GM19328 (cell line): ENCODE data around the gene LRRC37A3.
"Not testable (repeated sequence)": the region's sequence is repeated elsewhere in the genome, so short reads cannot be mapped to it uniquely, and the experiment has no call there.

Experiments used
- ATAC-seq: cut with Tn5 transposase; IDR thresholded peaks from one replicate; pipeline ENCODE4 v1.9.1; 2021; ENCODE audit warnings: mild to moderate bottlenecking, moderate library complexity; ENCODE audit not compliant: unreplicated experiment

The LRRC37A3 gene

DNA sequence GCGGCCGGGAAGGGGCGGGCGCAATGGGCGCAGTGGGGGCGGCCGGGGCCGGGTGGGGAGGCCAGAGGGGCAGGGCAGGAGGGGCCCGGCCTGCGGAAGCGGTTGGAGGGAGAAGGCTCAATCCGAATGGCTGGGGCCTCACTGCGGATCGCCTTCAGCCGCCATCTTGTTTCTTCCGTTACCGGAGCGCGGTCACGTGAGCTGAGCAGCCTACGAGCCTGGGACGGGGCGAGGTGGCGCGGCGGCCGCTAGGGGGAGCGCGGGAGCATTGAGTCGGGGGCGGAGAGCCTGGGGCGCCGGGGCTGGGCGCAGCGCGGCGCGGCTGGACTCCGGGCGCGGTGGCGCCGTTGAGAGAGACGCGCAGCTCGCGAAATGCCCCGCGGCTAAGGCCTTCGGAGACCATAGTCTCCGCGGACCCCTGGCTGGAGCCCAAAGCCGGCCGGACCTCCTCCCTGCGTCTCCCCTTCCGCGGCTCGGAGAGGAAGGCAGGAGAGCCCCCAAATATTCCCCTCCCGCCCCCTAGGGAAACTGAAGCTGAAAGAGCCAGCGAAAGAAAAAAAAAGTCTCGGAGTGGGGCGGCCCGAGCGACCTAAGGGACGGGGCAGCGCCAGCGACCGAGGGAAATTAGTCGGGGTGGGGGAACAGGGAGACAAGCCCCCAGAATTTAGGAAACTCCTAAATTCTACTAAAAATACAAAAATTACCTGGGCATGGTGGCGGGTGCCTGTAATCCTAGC, at the start of gene LRRC37A3:
LRRC37A3 (minus strand) TSS at position 190 of the 737 bp plus-strand sequence. CDS start 22,221 bp downstream, outside the sequence.
- peak; percentile 93 for ATAC-seq

DNA sequence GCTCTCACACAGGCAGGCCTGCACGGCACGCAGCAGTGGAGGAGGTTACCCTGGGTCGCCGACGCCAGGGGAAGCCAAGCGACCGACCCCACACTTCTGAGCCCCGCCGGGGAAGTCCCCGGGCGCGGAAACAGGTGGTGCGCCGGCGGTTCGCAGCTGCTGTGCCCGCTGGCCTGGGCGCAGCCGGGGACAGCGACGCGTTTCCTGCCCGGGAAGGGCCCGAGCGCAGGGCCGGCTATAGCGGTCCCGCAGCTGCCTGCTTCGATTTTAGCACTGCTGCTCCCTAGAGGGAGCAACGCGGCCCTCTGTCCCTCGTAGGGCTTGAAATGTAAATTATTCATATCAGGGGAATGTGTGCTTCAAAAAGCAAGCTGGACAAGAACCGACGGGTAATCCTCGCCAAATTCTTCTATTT, 46.6 kb upstream of the LRRC37A3 start:
- ATAC-seq: peak; percentile 90

GRCh38 chr17:64965256-64965872, 46.1 kb upstream of the LRRC37A3 start:
- ATAC-seq: not testable (repeated sequence)

DNA sequence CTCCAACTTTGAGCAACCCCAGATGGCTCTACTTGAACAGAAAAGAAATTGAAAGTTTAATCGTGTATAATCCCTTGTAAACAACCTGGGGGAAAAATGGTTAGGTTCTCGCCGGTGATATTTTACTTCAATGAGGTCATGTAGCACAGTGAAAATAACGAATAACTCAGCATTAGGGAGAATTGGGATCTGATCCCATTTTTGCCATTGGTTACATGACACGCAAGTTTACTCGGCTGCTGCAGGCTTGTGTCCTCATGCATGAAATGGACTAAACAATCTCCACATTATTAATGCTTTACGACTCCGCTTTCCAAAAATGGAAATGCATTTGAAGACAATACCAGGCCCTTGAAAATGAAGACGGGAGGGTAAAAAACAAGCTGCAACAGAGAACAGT, 45.5 kb upstream of the LRRC37A3 start:
- no peak for ATAC-seq

GRCh38 chr17:64963814-64964213, 44.5 kb upstream of the LRRC37A3 start:
- not testable (repeated sequence) for ATAC-seq

DNA sequence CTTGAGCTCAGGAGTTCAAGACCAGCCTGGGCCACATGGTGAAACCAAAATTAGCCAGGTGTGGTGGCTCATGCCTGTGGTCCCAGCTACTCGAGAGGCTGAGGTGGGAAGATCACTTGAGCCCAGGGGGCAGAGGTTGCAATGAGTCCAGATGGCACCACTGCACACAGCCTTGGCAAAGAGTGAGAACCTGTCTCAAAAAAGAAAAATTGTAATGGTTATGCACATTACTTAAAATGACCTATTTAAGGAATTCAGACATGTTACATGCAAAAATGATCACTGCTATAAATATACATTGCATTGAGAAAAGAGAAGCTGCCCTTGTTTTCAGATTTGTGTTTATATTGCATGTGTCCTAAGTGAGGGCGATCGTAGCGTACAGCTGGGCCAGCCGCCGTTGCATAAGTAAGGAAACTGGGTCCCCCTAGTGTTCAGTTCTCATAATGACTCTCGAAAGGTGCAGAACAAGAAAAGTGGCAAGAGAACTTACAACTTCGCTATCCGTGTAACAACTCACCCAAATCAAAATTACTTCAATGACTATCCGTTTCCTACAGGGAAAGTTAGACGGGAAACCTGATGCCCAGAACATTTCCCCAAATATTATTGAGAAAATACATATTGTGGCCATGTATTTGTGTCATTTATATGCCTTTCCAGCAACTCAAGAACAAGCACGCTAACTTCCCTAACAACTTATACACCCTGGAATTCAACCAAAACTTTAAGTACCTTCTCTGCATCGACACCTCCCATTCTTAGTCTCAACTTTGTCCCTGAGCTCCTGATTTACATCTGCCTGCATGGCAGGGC, 42.5 kb upstream of the LRRC37A3 start:
- not testable (repeated sequence) for ATAC-seq

- ATAC-seq: no peak
Observed at GRCh38 chr17:64951877-64952276, 32.6 kb upstream of the LRRC37A3 start.

GRCh38 chr17:64950871-64951270, 31.6 kb upstream of the LRRC37A3 start:
- ATAC-seq: no peak

- ATAC-seq: no peak
Observed at GRCh38 chr17:64947152-64947551, 27.9 kb upstream of the LRRC37A3 start.

DNA sequence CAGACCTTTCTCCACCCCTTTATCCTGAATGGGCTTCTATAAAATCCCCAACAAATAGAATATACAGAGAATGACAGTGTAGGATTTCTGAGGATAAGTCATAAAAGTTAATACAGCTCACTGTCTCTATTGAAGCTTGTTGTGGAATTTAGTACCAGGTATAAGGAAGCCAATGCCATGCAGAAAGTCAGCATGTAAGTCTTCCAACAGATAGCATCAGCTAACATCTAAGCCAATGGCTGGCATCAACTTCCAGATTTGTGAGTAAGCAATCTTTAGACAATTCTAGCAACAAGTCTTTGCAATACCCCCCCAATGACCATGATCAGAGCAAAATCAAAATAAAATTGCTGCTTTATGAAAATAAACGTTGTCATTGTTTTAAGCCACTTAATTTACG, 22.5 kb upstream of the LRRC37A3 start:
- ATAC-seq: no peak

- ATAC-seq: no peak
Observed at GRCh38 chr17:64941045-64941444, 21.8 kb upstream of the LRRC37A3 start.

DNA sequence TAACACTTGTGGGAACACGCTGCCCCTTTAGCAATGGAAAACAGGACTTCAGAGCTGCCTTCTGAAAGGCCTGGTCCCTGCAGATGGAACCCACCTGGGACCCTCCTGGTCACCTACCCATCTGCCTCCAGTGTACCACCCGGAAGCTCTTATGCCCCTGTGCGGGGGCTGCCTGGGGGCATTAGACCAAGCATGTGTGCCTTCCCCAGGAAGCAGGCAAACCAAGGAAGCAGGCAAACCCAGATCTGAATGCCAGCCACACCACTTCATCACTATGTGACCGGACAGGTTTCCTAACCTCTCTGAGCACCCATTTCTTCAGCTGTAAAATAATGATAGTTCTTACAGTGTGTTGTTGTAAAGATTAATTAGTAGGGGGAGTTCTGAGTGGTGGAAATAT, 20.8 kb upstream of the LRRC37A3 start:
- no peak for ATAC-seq

GRCh38 chr17:64938925-64939474, 19.7 kb upstream of the LRRC37A3 start:
- ATAC-seq: no peak

DNA sequence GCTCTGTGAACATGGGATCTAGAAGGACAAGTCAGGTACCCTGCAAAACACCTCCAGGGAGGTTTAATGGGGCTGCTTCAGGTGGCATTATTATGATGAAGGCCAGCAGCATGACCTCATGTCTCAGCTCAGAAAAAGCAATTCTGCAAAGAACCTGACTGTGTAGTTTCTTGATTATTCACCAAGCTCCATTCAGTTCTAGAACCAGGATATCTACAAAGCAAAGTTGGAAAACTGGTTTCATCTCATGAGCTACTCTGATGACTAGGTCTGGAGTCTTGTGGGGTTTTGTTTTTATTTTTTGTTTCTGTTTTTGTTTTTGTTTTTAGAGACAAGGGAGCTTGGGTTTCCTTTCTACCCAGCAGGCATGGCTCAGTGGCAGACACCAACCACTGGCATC, 19.0 kb upstream of the LRRC37A3 start:
- ATAC-seq: no peak

GRCh38 chr17:64936117-64936516, 16.8 kb upstream of the LRRC37A3 start:
- ATAC-seq: no peak

DNA sequence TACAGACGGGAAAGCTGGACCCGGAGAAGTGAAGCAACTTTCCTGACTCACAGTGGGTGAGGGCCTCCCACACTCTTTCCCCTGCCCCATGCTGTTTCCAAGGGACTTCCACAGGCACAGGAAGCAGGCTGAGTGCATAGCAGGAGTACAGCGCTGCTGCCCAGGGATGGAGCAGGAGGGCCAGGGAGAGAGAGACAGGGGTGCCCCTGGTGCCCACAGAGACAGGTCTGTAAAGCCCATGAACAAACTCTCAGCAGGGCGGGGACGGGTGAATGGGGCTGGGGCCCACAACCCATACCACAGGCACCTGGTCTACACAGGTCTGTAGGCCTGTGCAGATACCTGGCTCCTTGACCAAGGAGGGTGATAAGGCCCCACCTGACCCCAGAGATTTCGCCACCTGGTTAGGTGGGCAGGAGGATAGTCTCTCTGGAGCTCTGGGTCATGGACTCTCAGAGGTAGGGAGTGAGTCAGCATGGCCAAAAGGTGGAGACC, 15.1 kb upstream of the LRRC37A3 start:
- not testable (repeated sequence) for ATAC-seq

- ATAC-seq: not testable (repeated sequence)
Observed at GRCh38 chr17:64932850-64933249, 13.6 kb upstream of the LRRC37A3 start.

DNA sequence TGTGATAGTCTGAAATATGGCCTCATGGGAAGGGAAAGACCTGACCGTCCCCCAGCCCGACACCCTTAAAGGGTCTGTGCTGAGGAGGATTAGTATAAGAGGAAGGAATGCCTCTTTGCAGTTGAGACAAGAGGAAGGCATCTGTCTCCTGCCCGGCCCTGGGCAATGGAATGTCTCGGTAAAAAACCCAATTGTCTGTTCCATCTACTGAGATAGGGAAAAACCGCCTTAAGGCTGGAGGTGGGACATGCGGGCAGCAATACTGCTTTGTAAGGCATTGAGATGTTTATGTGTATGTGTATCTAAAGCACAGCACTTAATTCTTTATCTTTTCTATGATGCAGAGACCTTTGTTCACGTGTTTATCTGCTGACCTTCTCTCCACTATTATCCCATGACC, 11.1 kb upstream of the LRRC37A3 start:
- not testable (repeated sequence) for ATAC-seq

DNA sequence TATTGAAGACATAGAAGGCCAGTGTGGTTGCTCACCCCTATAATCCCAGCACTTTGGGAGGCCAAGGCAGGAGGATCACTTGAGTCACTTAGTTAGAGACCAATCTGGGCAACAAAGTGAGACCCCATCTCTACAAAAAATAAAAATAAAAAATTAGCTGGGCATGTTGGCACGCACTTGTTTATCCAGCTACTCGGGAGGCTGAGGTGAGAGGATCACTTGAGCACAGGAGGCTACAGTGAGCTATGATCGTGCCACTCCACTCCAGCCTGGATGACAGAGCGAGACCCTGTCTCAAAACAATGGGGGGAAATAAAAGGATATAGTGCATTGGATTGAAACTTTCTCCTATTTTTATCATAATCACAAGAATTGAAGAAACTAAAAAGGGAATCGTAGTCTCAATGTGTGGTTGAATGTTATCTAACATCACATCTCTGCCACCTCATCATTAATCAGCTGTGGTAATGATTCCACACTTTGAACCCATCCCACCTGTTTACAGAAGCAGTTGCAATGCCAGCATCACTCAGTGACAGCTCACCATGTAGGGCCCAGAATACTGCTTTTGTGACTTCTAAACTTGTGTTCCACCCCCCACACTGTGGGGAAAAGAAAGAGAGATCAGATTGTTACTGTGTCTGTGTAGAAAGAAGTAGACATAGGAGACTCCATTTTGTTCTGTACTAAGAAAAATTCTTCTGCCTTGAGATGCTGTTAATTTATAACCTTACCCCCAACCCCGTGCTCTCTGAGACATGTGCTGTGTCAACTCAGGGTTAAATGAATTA, 10.3 kb upstream of the LRRC37A3 start:
- ATAC-seq: not testable (repeated sequence)

- ATAC-seq: not testable (repeated sequence)
Observed at GRCh38 chr17:64928701-64929100, 9.4 kb upstream of the LRRC37A3 start.
